H4 (cell line): ENCODE measurements around the gene DAND5. TPM values are rescaled to one million over a fixed set of nuclear protein-coding genes. Genes with fewer than 3 reads are reported as not detected.

Experiments
- DNase-seq: peaks from one replicate; pipeline ENCODE4 v3.0.0-alpha.2; 2015; ENCODE audit warnings: low spot score
- total RNA-seq: library from RNA; depleted of rRNA; stranded (reverse); fragments of >200 nt; shearing (Covaris generic); gene quantifications from 2 replicates; pipeline ENCODE4 v1.2.3, GENCODE V29; 2014

The DAND5 gene
- total RNA-seq, 1 experiment from 2014 or later: 0.06 TPM

DNA sequence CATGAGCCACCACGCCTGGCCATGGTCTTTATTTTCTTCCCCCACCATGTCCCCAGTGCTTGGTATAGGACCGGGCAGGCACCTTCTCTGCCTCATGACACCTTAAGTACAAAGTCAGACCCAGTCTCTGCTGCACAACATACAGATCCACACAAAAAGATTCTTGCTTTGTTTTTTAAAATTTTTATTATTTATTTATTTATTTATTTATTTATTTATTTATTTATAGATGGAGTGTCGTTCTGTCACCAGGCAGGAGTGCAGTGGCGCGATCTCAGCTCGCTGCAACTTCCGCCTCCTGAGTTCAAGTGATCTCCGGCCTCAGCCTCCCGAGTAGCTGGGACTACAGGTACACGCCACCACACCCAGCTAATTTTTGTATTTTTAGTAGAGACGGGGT is 23.4 kb downstream of the DAND5 start:
- DNase-seq: no peak

- DNase-seq: no peak
Observed at GRCh38 chr19:12993562-12993961, 24.2 kb downstream of the DAND5 start.

GRCh38 chr19:12994701-12995595 is 25.6 kb downstream of the DAND5 start, which contains the start of gene NFIX:
TSS of gene NFIX (plus strand) at chr19:12995475. CDS start at chr19:12995838, 363 bp downstream.
- peak; percentile 37 for DNase-seq

- no peak for DNase-seq
Observed at GRCh38 chr19:12995596-12996405, 26.4 kb downstream of the DAND5 start.

- DNase-seq: no peak
Observed at GRCh38 chr19:12996406-12997094, 27.2 kb downstream of the DAND5 start.

GRCh38 chr19:12997179-12997966 is 28.0 kb downstream of the DAND5 start:
- no peak for DNase-seq

DNA sequence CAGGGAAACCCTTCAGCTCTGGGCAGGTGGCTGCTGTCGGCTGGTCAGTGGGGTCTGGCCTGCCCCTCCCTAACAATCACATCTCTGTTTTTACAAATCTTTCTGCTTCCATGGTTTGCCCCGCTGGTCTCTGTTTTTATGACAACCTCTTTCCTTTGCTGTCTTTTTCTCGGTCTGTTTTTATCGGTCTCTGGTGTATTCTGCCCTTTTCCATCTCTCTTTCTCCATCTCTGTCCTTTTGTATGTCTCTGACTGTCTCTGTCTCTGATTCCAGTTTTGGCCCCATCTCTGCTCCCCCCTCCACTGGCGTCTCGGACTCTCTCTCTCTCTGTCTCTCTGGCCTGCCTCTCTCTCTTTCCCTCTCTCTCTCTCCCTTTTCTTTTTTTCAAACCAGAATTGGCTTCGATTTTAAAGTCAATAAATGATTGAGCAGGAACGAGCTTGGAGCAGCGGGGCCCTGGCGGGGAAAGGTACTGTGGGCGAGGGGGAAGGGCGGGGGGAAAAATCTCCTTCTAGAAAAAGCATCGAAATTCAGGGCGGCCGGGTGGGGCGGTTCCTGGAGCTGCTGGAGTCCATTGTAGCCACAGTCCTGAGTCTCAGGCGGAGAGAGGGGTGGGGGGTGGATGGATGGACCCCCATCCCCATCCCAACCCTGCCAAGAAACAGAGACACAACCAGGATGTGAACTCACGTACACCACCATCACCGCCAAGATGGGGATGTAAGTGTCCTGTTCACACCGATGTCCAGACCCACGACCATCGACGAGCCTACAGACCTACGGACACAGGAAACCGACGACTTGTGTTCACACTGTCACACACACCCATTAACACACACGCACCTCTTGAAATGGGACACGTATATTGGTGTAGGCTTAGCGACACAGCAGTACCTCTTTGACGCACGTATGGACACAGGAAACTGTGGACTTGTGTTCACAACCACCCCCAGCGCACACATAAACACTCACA is 28.9 kb downstream of the DAND5 start:
- DNase-seq: no peak

- no peak for DNase-seq
Observed at GRCh38 chr19:13001166-13001501, 31.8 kb downstream of the DAND5 start.

GRCh38 chr19:13001502-13002165 is 32.3 kb downstream of the DAND5 start:
- DNase-seq: no peak

GRCh38 chr19:13002166-13002898 is 33.0 kb downstream of the DAND5 start:
- no peak for DNase-seq

DNA sequence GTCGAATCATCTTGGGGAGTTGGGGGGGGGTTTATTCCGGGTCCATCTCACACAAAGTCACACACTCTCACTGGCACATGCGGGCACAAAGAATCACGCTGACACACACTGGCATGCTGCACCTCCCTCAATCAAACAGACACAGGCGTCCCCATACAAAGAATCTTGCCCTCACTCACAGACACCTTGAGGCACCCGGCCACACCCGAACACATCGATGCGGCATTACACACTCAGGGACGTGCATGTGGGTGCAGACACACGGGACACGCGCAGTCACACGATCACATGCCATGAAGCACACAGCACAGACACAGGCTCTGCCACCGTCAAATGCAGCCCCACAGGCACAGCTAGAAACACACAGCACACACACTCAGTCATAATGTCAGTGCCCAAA is 33.7 kb downstream of the DAND5 start:
- no peak for DNase-seq

DNA sequence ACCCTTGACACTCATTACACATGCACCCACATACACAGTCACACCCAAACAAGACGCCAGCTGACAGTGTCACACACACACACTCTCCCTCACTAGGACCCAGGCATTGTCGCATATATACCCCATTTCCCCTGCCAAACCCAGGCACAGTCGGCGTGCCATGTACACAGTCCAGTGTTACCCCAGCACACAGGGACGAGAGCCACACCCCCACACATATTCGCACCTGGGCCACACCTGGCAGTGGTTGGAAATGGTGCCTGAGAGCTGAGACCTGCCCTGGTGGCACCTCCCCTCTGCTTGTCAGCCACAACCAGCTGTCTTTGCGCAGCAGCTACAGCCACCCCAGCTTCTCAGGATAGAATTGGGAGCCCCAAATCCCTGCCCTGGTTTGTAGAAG is 34.9 kb downstream of the DAND5 start:
- no peak for DNase-seq

- no peak for DNase-seq
Observed at GRCh38 chr19:13005253-13005652, 35.9 kb downstream of the DAND5 start.

GRCh38 chr19:13005861-13006370 is 36.5 kb downstream of the DAND5 start:
- DNase-seq: no peak

DNA sequence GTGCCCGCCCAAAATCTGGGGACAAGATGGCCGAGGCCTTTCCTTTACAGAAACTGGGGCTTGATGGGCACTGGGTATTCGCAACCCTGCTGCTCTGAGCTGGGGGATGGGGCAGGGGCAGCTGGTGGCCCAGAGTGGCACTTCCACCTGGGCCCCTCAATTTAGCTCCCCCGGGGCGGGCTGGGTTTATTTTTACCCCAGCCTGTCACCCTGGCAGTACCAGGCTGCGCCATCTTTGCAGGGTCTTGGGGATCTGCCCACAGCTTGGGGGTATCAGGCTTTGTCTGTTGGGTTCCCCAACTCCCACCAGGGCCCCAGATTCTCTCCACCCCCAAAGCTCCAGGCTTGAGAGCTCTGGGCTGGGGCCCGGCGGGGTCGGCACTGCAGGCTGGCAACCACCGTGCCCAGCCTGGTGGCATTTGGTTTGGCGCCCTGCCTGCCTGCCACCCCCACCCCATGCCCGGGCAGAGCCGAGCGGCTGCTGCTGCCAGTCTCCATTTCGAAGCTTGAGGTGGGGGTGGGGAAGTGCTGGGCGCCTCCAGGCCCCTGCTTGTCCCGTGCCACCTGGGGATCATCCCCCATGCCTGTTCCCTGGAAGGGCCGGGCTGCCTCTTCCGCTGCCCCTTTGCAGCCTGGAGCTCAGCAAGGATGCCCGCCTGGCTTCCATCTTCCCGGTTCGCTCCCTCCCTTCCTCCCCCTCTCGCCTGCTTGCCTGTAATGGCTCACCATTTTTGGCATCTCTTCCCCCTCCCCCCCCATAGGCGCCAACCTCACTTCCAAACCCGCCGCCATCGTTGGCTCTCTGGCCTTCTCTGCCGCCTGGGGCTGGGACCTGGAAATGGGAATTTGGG is 37.3 kb downstream of the DAND5 start:
- DNase-seq: no peak

GRCh38 chr19:13007292-13008045 is 38.1 kb downstream of the DAND5 start:
- DNase-seq: no peak
